ENCODE results near the gene LETM1.

The LETM1 gene

GRCh38 chr4:1792832-1793495, 63.0 kb downstream of the LETM1 start, which contains the start of gene FGFR3:
Gene FGFR3 (plus strand): TSS chr4:1793293. CDS start chr4:1793935, 642 bp downstream.
- DNase-seq, result peak; percentile 53

GRCh38 chr4:1792158-1792831, 63.7 kb downstream of the LETM1 start:
- DNase-seq, result no peak

GRCh38 chr4:1790005-1790404, 66.0 kb downstream of the LETM1 start:
- DNase-seq, result no peak

- no peak for DNase-seq
Measured at GRCh38 chr4:1789552-1789951, 66.4 kb downstream of the LETM1 start.

- no peak for DNase-seq
Measured at GRCh38 chr4:1788254-1788973, 67.5 kb downstream of the LETM1 start.

GRCh38 chr4:1787411-1788077, 68.4 kb downstream of the LETM1 start:
- DNase-seq, result no peak

- DNase-seq, result no peak
Measured at GRCh38 chr4:1786544-1787362, 69.2 kb downstream of the LETM1 start.

- DNase-seq, result no peak
Measured at GRCh38 chr4:1785592-1785991, 70.4 kb downstream of the LETM1 start.

DNA sequence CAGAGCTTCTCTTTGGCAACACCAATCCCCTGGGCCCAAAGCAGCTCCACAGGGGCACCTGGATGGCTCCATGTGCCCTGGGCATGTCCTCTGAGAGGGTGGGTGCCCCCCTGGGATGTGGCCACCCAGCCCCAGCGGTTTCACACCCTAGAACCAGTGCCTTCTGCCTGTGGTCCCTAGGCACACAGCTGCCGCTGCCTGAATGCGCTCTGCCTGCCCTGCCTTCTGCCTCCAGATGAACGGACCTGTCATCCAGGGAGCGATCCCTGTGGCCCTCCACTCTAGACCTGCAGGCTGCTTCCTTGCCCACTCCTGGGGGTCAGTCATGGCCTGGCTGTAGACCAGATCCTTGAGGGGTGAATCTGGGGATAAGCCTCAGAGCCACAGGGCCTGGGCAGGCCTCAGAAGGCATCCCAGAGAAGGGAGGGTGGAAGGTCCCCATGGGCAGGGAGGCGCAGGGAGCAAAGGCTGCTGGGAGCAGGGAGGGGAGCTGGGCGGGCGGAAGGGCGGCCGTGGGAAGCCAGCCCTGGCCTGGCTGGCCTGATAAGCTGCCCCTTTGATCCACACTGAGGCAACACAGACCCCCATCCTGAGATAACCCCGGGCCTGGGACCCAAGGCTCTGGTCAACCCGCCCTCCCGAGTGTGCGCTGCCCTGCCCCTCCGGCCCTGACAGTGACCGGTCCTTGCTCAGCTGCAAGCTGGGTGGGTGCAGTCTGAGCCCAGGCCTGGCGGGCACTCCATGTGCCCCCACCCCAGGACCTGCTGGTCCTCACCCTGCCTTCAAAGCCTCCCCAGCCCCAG, 71.0 kb downstream of the LETM1 start:
- no peak for DNase-seq

- DNase-seq, result no peak
Measured at GRCh38 chr4:1784395-1784788, 71.6 kb downstream of the LETM1 start.

GRCh38 chr4:1783970-1784369, 72.0 kb downstream of the LETM1 start:
- DNase-seq, result no peak

GRCh38 chr4:1783015-1783414, 72.9 kb downstream of the LETM1 start:
- no peak for DNase-seq

GRCh38 chr4:1780435-1780834, 75.5 kb downstream of the LETM1 start:
- DNase-seq, result no peak

DNA sequence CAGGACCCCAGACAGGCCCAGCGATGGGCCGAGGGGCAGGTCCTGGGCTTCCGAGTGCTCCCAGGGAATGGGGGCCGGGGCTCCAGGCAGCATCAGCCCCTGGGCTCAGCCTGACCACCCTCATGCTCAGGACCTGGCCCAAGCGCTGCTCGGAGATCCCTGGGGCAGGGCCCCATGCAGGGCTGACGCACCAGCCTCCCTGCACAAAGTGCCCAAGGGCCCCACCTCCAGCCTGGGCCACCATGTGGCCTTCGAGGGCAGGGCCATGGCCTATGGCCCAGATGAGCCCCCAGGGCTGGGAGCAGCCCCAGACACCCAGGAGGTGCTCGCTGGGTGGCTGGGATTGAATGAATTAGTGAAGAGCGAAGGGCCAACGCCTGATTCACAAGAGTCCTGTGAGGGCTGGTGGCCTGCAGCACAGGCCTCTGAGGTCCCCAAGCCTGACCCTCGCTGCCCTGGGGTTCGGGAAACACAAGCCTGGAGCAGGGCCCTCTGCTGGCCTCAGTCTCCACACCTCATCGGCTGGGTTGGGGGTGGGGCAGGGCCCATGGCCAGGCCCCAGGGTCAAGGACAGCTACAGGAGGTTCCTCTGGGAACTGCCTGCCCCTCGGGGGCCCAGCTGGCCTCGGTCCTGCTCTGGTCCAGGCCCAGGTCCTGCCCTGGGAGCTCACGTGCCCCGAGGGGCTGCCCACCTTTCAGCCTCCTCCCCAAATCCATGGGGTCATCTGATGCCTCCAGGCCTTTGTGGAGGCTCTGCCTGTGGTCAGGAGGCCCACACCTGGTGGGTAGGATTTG, 76.2 kb downstream of the LETM1 start:
- no peak for DNase-seq

- no peak for DNase-seq
Measured at GRCh38 chr4:1778642-1779392, 77.1 kb downstream of the LETM1 start.

DNA sequence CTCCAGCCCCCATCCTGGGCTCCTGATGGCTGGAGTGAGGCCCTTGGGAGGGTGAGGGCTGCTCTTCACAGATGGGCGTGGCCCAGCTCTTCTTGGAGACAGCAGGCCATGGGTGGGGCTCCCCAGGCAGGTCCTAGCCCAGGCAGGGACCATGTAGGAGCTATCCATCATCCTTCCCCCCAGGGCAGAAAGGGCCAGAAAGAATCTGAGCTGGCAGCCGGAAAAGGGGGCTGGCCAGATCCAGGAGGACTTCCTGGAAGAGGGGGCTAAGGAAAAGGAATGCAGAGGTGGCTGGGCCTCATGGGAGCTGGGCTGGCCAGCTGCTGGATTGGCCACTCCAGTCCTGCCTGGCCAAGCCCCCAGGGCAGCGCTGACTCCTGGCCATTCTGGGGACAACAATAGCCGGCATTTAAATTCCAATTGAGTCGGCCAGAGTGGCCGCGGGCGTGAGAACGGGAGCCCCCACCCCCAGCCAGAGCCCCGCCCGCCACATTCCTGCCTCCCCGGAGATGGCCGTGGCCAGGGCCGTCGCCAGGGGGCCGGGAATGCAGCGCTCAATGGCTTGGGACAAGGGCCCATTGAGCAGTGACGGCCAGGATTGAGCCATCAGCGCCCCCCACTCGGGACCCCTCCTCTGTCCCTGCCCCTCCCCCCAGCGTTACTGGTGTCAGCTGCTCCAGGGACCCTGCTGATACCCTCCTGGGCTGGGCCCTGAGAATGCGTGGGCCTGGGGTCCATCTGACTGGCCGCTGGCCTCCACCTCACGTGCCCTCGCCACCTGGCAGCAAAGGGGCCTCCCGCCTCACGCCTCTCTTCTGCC, 77.9 kb downstream of the LETM1 start:
- no peak for DNase-seq

DNA sequence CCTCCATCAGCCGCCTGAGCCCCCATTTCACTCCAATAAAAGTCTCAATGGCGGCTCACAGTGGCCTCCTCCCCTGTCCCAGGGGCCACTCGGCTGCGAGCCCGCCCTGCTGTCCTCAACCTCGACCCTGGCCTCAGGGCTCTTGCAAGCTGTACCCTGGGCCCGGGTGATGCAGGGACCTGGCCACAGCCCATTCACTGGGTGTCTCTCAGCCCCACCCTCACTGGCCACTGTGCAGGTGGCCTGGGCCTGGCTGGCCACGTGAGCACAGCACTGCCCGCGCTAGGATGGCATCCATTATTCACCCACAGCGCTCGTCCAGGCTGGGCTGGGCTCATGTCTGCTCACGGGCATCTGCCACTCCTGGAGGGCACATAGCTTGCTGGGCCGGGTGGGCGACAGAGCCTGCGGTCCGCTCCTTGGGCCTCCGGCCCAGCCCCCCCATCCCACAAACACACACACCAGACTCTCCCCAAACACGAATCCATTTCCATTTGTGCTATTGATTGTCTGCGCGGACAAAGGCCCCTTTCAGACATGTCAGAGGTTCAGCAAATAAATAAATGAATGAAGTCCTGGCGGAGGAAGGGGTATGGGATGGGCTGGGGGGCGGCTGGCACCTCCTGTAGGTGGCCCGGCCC, 79.3 kb downstream of the LETM1 start:
- DNase-seq, result no peak

GRCh38 chr4:1775731-1776500, 80.0 kb downstream of the LETM1 start:
- no peak for DNase-seq
